Measurements from ENCODE around the gene PDE6A. TPM values are rescaled to one million over a fixed set of nuclear protein-coding genes. Genes with fewer than 3 reads are reported as not detected.
"Not testable (repeated sequence)": the region's sequence is repeated elsewhere in the genome, so short reads cannot be mapped to it uniquely, and the experiment has no call there.

Gene PDE6A
- polyA plus RNA-seq, 1 donor: 0.09 TPM

- DNase-seq: no peak
Measured at GRCh38 chr5:149951138-149951749, 6.7 kb upstream of the PDE6A start.

GRCh38 chr5:149948993-149949392 is 4.4 kb upstream of the PDE6A start:
- no peak for DNase-seq

DNA sequence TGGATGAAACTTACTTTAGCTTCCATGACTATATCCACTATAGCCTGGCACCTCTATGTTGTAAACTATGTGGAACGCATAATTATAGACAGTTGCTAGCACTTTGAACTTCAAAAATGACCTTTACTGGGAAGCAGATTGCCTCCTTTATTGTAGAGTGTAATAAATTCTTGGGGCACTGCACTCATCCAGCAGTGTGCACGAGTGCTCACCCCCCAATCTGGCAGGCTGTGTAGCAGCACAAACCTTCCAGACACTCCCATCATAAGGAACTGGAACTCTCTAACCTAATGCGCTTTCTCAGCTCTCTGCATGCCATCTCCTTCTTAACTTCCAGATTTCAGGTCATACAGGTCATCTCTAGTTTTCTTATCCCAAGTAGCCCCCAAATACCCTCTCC is 1.5 kb upstream of the PDE6A start:
- no peak for DNase-seq

DNA sequence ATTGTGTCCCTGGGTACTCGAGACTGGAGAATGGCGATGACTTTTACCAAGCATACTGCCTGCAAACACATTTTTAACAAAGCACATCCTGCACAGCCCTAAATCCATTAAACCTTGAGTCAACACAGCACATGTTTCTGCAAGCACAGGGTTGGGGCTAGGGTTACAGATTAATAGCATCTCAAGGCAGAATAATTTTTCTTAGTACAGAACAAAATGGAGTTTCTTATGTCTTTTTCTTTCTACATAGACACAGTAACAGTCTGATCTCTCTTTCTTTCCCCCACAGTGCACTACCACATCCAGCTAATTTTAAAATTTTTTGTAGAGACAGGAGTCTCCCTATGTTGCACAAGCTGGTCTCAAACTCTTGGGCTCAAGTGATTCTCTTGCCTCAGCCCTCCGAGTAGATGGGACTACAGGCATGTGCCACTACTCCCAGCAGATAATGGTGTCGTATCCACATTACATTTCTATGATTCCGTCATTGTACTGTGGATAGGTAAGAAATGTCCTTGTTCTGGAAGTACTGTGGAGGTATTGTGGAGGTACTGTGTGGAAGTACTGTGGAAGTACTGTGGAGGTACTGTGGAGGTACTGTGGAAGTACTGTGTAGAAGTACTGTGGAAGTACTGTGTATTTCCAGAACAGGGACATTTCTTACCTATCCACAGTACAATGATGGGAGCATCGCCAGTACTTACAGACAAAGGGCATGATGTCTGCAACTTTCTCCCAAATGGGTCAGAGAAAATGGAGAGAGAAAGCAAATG is 1.2 kb downstream of the PDE6A start:
- not testable (repeated sequence) for DNase-seq

GRCh38 chr5:149942741-149943169 is 1.8 kb downstream of the PDE6A start:
- DNase-seq: not testable (repeated sequence)

- no peak for DNase-seq
Measured at GRCh38 chr5:149942199-149942598, 2.4 kb downstream of the PDE6A start.

- DNase-seq: no peak
Measured at GRCh38 chr5:149941795-149942194, 2.8 kb downstream of the PDE6A start.

DNA sequence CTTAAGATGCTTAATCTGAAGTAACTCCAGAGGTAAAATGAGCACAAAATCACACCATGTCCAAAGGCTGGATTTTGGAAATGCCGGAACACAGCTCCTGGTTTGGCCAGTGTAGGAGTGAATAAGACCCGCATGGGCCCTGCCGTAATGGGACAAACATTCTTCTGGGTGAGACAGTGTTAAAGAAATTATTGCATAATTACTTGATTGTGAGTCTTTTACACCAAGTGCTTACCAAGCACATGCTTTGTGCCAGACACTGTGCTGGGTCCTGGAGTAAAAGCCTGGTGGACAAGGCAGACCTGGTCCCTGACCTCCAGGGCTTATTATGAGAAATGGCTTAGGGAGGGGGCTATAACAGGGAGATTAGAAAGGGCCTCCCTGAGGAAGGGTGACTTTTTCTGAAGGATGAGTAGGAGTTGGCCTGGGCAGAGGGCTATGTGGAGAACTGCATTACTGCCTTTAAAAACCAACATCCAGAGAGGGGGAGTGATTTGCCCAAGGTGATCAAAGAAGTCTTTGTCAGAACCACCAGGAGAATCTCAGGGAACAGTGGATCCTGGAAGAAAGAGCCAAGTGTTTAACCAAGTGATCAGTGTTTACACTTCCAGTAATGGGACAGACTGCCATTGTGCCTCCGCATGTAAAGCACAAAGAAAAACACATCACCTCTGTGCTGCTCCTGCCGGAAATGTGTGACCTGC is 3.5 kb downstream of the PDE6A start:
- DNase-seq: no peak

- no peak for DNase-seq
Measured at GRCh38 chr5:149940077-149940574, 4.5 kb downstream of the PDE6A start.

GRCh38 chr5:149939546-149939945 is 5.0 kb downstream of the PDE6A start:
- DNase-seq: no peak

DNA sequence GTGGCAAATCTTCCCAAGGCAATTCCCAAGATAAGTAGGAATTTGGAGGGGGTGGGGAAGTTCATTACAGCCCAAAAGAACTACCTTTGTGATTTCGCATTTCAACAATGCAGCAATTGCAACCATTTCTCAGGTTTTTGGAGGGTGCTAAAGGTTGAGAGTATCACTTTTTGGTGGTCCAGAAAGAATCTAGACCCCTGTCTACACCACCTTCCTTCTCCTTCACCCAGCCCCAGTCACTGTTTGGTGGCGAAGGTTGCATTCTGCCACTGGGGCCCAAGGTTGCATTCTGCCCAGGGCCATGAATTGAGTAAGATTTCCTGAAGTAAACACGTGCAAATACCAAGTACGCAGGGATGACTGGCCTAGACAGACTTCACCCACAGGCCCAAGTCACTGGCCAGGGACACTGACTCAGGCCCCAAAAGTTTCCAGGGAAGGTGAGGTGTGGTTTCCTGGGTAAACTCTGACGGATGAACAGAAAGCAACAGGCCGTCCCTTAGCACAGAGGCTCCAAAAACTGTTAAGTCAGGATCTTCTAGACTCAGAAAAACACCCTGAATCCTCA is 5.7 kb downstream of the PDE6A start:
- no peak for DNase-seq

DNA sequence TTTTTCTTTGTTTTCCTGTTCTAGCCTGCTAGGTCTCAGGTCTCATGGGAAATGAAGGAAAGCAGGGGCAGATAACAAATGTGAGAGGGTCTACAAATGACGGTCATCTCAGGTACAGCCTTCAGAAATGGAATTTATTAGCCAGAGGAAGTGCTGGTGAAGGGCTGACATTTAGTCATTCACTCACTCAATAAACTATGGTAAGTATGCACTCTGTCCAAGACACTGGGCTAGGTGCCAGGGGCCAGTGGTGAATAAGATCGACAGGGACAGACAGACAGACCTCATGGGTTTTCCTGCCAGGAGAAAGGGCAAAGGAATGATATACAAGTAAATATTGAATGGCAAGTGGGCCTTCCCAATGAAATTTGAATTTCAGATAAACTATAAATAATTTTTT is 6.3 kb downstream of the PDE6A start:
- DNase-seq: no peak

DNA sequence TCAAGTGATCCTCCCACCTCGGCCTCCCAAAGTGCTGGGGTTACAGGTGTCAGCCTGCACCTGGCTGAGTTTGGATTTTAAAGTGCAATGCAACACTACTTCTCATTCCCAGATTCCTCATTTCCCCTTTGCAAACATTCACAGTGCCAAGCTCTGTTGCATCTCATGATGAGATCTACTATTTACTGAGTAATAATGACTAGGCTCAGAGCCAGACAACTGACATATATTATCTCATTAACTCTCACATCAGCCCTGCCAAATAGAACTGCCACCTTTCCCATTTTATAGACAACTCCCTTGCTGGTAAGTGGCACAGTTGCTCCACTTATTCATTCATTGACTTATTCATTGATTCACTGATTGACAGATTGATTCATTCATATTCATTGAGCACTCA is 7.0 kb downstream of the PDE6A start:
- DNase-seq: no peak

DNA sequence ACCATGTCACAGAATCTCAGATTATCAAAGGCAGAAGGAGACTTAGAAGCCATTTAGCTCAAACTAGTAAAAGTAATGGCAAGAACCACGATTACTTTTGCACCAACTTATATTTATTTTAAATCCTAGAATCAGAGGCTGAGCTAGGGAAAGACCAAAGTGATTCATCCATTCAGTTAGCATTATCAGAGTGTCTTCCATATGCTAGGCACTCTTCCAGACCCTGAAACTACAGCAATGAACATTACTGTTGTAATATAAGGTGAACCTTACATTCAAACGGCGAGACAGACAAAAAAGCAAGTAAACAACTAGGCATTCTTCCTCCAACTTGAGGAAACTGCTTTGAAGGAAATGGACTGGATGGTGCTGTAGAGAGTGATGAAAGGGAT is 7.9 kb downstream of the PDE6A start:
- DNase-seq: no peak

DNA sequence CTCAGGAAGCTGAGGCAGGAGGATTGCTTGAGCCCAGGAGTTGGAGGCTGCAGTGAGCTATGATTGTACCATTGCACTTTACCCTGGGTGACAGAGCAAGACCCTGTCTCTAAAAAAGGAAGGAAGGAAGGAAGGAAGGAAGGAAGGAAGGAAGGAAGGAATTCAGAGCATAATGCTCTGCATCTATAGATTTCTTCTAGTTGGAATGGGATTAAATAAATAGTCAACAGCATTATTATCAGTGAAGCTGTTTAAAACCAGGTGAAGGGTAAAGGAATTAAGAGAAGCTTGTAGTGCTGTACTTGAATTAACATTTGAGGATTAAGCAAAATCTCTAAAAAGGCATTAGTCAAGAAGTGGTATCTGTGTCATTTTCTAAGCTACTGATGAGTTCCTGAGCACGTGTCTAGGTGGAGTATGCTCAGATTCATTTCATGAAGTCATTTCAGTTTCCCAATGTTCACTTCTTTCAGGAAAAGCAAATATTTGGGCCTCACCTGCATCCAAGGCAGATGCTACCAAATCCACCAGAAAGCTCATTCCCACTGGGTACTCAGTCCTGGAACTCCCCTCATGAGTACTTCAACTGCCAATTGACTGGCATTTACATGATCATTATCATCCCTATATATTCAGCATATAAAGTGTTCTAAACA is 8.4 kb downstream of the PDE6A start:
- no peak for DNase-seq

DNA sequence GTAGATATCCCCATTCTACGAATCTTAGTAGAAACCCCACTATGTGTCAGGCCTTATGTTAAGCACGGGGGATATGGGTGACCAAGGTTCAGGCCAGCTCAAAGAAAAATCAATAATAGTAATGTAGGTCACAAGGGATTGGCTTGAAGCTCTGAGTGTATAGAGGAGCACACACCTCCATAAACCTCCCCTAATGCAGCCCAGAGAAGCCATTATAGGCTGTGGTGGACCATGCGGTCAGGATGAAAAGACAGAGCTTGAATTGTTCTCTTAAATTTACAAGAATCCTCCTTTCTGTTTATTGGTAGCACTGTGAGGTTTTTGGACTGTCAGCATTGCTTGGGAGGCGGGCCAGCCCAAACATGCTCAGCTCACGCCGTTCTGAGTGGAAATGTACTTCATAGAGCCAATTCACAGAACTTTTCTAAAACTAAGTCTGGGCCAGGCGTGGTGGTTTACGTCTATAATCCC is 9.1 kb downstream of the PDE6A start:
- DNase-seq: peak; percentile 26

GRCh38 chr5:149932445-149933350 is 11.9 kb downstream of the PDE6A start:
- DNase-seq: no peak

GRCh38 chr5:149931992-149932436 is 12.6 kb downstream of the PDE6A start:
- no peak for DNase-seq

DNA sequence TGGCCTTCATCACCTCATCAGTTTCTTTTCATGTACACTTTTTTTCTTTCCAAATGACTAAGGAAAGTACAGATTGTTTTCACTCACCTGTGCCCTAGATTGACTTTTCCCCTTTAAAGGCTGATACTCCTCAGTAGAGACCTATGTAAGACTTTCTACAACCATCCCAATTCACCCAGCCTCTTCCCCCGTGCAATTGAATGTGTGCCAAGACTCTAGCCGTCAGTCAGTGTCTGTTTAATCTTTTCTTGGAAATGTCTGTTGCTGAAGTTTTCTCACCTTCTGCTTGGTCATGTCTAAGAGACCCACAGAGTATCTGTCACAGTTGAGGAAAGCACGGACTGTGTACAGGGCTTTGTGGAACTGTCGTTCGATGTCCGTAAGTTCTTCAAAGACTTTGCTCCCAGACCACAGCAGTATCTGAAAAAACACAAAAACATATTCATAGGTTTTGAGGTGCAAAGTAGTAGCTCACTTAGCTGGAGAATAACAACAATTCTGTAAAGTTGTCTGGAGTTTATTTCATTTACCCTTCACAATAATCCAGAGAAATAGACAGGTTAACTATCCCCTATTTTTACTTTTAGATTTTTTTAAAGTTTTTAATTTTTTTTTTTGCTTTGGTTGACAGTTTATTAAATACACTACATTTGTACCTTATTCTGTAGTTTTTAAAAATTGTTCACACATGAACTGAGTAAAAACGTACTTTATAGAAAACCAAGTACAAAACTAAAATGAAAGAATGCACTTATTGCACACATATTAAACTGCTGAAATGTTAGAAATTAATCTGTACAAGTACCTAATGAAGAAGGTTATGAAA is 13.6 kb downstream of the PDE6A start:
- DNase-seq: no peak

GRCh38 chr5:149930043-149930748 is 14.4 kb downstream of the PDE6A start:
- no peak for DNase-seq
